NCI-H2107 treated with DMSO at 0.1 percent for 48 hours (cell line): ENCODE results near the gene SMNDC1.

Experiments used
- DNase-seq: peaks from one replicate; lab custom pipeline; 2025; ENCODE audit not compliant: unreplicated experiment; lab: John Stamatoyannopoulos, UW

The SMNDC1 gene

DNA sequence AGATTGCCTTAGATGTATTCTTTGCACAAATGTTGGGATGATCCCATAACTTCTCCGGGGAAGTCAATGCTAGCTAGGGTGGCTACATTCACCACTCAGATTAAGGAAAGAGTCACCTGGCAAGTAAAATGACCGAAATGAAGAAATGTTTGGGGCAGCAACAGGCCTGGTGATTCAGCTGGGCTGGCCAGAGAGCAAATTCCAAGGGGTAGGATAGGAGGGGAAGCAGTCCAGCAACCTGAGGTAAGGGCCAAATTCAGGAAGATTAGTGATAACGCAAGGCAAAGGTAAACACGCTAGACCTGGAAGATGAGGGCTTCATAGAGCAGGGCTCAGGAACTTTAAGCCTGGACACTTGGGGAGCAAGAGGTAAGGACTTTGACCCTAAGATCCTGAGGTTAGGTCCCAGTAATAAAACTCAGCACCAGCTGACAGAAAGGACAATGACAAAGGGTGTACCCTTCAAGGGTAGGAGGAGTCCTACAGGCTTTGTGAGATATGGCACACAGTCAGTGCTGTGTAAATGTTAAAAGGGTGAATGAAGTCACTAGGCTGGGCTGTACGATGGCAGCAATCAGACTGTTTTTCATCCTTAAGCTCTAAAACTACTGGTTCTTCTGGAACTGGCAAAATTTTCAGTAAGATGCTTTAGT is 22.7 kb upstream of the SMNDC1 start:
- no peak for DNase-seq

DNA sequence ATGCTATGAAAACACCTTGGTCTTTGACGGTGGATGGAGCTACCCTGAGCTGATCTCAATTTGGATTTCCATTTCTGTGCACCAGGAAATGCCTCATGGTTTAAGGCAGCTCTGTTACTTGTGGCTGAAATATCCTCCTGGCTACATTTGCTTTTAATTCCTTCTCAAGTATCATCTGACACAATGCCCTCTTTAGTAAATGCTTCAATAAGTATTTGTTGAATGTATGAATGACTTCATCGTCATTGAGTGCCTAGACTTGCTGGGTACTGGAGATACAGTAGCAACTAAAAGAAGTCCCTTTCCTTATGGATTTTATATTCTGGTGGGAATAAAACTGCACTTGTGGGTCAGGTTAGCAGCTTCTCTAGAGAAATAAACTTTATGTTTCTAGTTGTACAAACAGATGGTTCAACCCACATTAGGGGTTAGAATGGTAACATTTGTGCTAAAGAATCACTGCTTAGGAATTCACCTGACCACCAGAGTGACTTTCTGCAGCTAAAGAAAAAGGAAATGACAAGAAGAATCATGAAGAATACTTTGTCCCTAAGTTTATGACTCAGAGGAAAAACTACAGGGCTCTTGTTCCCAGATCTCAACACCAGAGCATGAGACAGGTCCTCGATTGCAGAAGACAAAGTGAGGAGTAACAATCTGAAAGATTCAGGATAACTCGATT is 21.8 kb upstream of the SMNDC1 start:
- DNase-seq, result no peak

DNA sequence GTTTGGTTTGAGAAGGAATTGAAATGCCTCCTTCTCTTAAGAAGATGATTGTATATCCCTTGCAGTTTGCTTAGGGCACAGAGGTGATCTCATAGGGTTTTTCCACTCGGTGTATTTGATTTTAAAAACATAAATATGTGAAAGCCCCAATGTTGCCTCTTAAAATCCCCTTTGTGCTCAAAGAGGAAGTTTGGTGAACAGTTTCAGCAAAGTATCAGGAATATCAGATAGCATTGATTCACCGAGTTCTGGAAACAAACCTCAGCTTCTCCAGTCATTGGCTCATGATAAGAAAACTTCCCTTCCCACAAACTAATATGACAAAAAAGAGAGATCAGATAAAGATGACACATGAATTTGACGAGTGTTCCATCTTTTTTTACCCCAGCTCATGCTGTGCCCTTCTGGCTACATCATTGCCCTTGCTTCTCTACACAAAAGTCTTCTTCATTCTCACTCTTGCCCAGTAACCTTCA is 20.1 kb upstream of the SMNDC1 start:
- DNase-seq, result no peak

DNA sequence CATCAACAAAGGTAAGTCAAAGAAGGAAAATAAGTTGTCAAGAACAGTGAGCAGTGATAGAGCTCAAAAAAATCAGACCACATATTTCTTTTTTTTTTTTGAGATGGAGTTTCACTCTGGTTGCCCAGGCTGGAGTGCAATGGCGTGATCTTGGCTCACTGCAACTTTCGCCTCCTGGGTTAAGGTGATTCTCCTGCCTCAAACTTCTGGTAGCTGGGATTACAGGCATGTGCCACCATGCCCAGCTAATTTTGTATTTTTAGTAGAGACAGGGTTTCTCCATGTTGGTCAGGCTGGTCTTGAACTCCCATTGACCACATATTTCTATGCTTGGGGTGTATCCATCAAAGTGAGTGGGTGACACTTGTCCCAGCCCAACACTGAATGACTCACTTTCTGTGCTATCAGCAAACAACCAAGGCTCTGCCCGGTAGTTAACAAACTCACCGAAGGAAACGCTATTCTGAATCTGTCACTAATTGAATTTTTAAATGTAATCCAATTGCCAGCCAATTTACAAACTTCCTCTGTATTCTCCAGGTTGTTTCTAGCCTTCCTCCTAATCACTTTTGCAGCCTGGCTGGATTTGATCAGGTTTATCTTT is 19.6 kb upstream of the SMNDC1 start:
- no peak for DNase-seq

DNA sequence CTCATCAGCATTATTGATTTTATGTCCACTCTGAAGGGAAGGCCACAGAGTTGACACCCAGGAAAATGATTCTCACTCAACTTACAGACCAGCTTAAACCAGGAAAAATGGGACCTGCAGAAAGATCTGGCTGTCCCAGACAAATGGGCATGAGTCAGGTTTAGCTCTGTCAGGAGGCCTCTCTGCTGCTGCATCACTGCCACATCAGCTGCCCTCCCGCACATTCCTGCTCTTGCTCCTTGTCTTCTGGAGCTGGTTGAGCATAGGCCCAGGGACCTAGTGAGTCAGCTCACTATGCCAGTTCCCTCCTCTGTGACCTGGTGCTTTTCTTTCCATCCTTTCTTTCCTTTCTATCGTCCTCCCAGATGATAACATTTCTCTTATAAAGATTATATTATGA is 18.8 kb upstream of the SMNDC1 start:
- no peak for DNase-seq

DNA sequence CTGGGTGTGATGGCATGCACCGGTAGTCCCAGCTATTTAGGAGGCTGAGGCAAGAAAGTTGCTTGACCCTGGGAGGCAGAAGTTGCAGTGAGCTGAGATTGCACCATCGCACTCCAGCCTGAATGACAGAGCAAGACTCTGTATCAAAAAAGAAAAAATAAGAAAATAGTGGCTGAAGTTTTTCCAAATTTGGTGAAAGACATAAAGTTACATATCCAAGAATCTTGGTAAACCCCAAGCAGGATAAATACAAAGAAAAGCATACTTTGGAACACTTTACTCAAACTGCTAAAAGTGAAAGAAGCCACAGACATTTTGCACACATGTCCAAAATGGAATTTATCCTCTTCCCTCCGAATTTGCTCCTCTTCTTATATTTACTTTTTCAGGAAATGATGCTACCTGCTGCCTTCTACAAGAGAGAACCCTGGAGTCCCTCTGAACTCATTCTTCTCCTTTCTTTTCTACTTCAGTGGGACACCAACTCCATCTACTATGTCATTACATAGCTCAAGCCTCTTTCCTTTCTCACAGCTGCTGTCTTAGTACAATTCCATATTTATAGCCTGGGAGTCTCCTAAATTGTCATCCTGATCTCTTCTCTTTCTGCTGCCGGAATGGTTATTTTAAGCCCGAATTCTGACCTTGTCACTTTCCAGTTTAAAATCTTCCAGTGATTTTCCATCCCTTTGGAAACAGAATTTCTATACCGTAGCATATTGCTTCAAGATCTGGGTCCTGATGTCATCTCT is 17.3 kb upstream of the SMNDC1 start:
- no peak for DNase-seq

DNA sequence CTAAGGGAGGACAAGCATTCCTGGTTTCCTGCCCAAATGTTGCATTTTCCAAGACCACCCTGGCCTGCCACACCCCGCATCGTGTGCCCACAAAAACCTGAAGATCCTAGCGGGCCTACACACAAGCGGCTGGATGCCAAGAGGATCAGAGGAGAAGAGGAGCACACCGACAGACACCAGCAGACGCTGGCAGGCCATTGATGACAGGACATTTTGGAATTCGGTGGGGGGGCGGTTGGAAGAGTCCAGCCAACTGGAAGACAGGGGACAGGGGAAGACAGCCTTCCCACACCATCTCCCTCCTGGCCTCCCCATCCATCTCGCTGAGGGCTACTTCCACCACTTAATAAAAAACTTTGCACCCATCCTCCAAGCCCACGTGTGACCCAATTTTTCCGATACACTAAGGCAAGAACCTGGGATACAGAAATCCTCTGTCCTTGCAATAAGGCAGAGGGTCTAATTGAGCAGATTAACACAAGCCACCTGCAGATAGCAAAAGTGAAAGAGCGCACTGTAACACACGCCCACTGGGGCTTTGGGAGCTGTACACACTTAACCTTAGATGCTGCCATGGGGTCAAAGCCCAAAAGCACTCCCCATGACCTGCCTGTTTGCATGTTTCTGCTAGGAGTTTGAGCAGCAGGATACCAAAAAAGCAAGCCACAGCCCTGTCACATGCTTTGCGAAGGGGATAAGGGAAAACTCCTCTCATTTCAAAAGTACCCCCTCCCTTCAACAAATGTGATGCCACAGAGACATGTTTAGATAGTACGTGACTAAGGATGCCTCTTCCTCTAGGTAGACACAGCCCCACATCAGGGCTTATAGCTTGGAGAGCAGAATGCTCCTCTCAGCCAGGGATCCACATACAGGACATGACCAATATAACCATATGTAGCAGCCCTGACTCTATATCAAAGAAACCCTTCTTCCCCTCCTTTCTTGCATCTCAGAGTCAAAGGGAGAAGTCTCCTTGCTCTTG is 13.4 kb upstream of the SMNDC1 start:
- DNase-seq, result no peak

DNA sequence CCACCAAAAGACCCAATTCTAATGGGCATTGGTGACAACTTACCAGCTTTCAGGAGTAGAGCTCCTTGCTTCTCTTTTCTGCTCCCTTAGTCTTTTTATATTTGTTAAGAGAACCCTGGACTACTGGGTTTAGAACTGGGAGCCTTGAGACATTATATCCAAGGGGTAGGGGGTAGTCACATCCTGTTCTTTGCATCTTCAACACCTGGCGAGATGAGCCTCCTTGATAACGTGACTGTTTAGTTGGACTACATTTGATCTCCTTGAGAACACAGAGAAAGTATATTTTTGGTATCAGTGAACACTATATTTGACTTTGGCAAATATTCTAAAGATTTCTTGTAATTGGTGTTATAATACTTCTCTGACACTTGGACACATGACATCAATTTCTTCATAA is 9.0 kb upstream of the SMNDC1 start:
- no peak for DNase-seq

DNA sequence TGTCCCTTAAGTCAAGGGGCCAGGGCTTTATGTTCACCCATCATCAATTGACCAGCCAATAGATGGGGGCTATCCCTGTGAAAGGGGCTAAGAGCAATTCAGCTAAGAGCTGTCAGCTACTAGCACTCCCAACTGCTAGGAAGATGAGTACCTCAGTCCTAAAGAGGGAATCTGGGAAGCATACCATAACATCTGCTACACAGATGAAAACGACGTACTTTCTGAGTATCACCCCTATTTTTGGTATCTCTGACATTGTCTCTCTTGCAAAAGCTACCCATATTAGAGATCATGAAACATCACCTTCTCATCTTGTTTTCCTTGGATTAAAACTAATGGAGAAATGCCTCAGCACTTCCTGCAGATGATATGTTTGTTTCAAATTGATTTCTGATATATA is 7.5 kb upstream of the SMNDC1 start:
- DNase-seq, result no peak

DNA sequence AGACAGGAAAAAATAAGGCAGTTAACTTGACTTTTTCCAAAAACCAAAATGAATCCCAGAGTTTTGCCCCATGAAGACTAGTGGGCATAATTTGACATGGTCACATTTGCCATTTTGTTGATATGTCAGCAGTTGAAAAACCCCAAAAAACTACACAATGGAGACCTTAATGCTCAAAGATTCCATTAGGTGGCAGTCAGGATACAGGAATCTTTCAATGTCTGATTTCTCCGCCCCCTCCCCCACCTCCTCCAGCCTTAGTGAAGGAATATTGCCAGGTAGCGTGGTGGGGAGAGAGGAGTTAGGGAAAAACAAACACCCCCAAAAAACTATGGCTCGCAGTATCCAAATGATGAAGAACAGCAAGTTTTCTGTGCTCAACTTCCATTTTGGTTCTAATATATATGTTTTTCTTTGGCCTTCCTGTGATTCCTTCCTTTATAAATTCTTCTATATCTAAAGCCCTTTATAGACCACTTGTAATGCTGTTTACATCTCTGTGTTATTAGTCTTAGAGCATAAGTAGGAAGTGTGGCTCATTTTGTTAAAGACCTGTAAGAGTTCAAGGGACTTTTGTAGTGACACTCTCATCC is 6.7 kb upstream of the SMNDC1 start:
- no peak for DNase-seq

DNA sequence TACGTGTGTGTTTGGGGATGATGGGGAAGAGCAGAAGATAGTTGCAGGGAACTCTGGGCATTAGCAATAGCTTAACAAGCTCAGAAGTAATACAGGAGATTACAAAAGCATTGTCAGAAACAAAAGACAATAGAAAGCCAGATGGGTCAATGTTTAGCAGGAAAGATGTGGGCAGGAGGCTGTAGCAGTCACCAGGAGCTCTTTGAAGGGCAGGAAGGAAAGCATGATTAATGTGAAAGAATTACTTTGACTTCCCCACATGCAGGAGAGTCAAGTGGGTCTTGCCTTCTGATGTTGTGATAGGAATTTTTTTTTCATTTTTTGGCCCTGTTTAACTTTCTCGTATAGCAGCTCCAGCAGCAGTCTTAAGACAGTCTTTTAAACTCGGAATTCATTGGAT is 6.0 kb upstream of the SMNDC1 start:
- DNase-seq, result no peak

DNA sequence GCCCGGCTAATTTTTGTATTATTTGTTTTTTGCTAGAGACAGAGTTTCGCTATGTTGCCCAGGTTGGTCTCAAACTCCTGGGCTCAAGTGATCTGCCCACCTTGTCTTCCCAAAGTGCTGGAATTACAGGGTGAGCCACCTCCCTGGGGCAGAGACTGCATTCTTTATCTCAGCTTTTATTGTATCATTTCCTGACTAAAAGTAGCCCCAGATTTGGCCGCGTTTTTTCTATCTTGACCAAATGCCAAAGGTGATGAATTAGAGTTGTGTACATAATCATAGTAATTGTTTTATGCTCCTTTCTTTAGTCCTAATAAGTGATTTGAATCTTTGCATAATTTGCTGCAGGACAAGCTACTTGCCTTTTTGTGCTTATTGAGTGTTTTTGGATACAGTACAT is 3.1 kb upstream of the SMNDC1 start:
- DNase-seq, result no peak

DNA sequence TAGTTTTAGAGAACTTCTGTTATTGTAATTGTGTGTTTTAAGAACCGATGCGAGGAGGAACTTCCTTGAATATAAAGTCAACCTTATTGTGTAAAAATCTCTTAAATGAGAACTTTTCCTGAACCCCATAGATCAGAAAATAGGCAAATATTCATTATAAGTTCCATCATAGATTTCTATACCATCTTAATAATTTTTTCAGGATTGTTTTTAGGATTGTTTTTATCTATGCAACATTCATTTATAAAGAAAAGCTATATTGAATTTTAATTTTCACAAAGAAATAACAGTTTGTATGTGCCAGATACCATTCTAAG is 1.7 kb upstream of the SMNDC1 start:
- no peak for DNase-seq

DNA sequence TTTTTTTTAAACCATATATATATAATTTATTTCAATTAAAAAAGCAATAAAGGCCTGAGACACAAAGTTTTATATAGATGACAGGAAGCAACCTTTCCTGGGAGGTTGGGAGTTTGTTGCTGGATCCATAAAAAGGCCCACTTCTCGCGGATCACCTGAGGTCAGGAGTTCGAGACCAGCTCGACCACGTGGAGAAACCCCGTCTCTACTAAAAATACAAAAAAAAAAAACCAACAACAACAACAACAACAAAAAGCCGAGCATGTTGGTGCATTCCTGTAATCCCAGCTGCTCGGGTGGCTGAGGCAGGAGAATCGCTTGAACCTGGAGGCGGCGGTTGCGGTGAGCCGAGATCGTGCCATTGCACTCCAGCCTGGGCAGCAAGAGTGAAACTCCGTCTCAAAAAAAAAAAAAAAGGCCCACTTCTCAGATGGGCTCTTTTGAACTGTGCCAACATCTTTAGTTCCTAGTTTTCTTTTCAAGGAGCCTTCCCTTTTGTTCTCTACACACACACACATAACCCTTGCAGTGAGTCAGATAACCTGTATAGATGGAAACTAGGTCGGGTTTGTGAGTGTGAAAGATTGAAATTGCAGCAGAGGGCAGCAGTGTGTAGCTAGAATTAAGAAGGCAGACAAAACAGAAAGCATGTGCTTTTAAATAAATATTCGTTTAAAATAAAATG is 1.2 kb upstream of the SMNDC1 start:
- DNase-seq, result peak; percentile 32

DNA sequence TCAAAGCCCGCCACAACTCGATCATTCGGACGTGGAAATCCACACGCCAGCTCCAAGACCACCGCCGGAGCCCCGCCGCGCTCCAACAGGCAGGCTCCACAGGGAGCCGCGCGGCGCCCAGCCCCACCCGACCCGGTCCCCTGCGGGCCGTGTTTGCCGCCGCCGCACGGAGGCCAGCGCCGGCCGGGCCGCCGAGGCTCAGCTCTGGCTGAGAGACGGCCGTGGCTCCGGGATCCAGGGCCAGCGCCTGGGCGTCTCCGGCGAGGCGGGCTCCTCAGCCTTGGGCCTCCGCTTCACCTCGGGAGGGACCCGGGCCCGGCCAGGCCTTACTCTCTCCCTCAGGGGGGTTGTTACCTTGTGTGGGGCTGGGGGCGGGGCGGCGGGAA is 333 bp downstream of the SMNDC1 start:
- no peak for DNase-seq

DNA sequence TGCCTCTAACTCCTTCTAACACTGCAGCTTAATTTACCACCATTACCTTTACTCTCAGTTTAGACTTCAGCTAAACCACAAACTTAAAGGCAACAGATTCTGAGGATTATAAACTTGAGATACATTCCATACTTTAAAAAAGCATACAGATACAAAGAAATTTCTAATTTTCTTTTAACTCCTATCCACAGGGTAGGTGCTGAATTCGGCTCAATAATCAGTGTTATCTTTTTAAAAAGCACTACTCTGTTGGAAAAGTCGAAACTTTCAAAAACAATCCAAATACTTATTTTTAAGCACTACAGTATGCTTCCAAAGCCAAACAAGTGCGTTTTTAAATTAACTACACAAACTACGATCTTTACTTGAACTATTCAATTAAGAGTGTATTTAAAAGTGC is 1.0 kb downstream of the SMNDC1 start:
- DNase-seq, result no peak

DNA sequence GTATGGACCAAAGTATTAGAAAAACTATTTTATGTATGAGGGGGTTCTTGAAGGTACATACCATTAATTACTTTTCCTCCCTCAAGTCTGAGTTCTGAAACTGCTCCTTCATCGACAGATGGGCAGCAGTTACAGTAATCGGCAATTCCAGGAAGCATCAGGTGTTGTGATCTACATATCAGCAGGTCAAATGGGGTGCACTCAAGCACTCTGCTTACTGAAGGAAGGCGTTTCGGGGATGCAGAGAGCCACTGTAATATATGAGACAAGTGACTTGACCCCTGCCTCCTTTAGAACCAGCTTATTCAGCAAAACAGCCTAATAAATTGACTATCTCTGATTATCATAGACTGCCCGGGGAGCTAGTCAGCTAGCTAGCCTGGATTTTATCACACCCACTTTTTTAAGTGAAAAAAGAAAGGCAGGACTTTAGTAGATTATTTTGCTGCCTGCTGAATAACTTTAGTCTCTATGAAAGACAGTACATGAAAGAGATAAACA is 4.2 kb downstream of the SMNDC1 start:
- DNase-seq, result no peak

DNA sequence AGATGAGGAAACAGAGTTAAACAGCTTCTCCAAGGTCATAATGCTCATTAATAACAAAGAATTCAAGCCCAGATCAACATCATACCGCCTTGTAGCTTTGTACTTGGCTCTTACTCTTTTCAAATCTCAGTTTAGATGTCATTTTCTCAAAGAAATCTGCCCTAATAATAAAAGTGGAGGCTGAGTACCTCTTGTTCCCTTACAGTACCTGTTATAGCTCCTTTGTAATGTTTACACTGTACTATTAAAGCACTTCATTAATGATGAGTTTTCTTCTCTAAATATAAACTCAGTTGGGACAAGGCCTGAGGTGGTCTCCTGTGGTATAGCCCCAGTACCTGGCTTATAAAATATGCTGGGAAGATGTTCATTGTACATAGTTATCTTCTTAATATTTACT is 7.8 kb downstream of the SMNDC1 start:
- no peak for DNase-seq

DNA sequence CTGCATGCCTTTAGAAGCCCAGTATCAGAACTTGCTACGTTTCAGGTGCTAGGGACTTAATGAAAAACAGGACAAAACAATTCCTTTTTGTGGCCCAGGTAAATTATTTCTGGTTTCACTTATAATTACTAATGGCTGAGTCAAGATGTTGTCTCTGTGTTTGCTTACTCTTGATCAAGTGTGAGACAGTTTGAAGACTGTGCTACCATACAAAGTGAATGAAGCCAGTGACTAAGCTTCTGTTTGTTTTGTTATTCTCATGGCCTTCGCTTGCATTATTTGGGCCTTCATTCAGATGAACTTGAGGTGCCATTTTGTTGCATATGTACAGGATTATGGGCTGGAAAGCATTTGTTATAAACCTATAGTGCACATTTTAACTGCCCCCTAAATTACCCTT is 17.9 kb downstream of the SMNDC1 start:
- no peak for DNase-seq

DNA sequence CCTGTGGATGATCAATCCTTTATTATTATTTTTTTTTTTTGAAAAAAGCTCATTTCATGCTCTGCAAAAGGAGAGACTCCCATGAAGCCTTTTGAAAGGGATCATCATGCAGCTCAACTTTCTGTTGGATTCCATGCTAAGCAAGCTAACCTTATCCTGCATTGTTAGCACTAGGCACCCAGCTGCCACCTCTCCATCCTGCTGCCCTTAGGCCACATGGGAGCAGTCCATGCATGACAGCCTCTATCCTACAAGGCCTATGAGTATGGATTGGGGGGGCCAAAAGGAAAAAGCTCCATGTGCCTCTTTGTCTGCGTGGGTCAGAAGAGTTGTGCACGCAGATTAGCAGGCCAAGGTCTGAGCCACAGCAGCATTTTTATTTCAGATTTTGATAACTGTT is 19.2 kb downstream of the SMNDC1 start:
- DNase-seq, result no peak
